GM10847 (cell line): Measurements from ENCODE around the gene HUS1.

Experiments used
- POLR2A ChIP-seq: IDR thresholded peaks from 2 replicates; pipeline ENCODE4 v1.6.1; 2011; ENCODE audit not compliant: insufficient read length; ENCODE audit errors: extremely low read depth

Gene HUS1

GRCh38 chr7:47979145-47979831 is at the start of gene HUS1:
Gene HUS1, minus strand, starts transcription at chr7:47979615. Its CDS starts 96 bp downstream, at chr7:47979519.
- TF ChIP-seq POLR2A = peak; percentile 76

DNA sequence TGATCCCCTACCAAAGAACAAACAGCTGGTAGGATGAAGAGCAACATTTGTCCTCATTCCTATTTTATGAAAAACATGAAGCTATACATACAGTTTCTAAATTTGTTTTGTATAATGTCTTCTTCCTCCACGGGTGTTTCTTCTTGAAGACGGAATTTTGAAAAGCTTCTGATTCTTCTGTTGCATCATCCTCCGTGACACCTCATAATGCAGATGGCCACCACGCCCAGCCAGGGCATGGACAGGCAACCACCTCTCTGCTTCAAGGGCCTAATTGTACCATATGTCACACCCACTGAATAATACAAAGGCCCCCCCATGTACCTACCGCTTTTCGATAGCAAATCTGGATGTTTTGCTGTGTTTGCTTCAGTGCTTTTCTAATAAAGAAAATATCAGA is 49.5 kb upstream of the HUS1 start, which contains the start of gene SUN3:
SUN3 (minus strand) TSS at position 170 of the 400 bp plus-strand sequence; CDS start at position 1, 169 bp downstream.
- TF ChIP-seq POLR2A = no peak

DNA sequence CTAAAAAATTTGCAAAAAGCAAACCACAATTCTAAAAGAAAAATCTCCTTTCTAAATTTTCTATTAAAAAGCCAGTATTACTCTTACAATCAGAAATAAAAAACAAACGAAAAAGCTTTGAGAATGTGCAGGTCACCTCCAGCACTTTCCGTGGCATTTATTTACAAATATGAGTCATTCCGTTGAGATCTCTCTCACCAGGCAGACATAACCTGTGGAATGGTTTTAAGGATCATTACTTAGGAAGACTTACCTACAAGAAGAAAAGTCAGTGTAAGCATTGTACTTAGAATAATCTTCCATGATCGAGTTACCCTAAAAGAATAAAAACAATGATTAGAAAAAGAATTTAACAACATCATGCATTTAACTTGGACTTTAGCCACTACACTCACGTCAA is 46.2 kb upstream of the HUS1 start:
- TF ChIP-seq POLR2A = no peak

DNA sequence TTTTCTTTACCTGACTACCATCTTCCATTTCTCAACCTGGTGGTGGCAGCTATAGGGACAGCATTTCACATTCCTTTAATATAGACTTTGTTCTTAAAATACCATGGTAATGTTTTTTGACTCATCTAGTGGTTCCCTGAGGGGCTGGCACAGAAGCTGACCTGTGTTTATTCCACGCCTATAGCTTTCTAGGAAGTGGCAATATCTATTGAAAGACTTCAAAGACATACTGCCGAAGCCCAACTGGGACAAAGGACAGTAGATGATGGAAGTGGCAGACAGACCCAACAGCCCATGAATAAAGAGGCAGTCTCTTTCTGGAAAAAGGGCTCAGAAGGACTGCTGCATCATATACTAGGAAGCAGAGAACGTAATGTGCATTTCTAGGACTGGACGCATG is 38.3 kb upstream of the HUS1 start:
- TF ChIP-seq POLR2A = no peak

GRCh38 chr7:48016641-48017040 is 37.2 kb upstream of the HUS1 start:
- TF ChIP-seq POLR2A = no peak

DNA sequence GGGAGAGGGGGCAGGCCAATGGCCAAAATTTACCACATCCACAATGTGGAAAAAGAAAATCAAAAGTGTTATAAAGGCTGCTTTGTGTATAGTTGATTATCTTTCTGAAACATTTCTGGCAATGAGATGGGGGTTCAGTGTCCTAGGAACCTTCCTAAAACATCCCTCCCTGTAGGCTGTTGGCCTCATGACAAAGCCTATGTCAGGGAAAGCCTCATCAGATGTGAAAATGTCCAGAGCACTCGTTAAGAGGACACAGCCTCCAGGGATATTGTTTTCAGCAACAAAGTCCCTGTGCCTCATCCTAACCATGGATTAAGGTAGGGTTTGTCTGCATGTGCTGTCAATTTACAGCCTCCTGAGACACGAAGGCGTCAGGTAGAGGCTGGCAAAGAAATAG is 32.5 kb upstream of the HUS1 start:
- TF ChIP-seq POLR2A = no peak

- no peak for TF ChIP-seq POLR2A
Observed at GRCh38 chr7:48011323-48011722, 31.9 kb upstream of the HUS1 start.

- TF ChIP-seq POLR2A = no peak
Observed at GRCh38 chr7:48009954-48010353, 30.5 kb upstream of the HUS1 start.

GRCh38 chr7:48009257-48009656 is 29.8 kb upstream of the HUS1 start:
- TF ChIP-seq POLR2A = no peak

DNA sequence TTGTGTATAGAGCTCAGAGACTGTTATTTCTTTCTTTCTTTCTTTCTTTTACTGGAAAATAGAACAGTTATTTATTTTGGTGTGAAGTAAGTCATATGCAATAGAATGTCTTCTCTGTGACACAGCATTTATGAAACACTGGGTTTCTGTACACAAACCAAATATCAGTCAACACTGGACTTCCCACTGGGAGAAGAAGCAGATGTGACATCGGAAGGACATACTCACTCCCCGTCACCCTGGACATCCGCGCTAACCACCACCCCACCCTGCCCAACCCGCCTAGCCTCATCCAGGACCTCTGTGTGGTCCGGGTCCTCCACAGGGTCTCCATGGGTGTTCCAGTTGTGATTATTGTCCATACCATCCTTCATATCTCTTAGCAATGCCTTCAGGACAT is 27.5 kb upstream of the HUS1 start:
- no peak for TF ChIP-seq POLR2A

DNA sequence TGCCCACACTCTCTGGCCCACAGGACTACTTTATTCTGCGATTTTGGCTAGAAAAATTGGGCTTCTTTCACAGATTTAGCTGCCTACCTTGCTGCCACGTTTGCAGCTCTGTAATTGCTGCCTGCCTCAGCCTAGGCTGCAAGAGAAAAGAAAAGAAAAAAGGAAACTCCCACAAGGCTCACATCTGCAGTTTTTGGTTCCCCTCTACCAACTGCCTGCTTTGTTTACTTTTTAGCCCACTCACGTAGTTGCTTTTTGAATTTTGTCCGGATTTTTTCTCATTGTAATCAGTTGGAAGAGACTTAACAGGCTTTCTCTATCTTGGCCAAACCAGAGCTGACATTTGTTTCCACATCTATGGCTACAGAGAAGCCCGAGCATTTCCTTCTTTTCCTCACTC is 25.2 kb upstream of the HUS1 start:
- no peak for TF ChIP-seq POLR2A

GRCh38 chr7:48004032-48004431 is 24.6 kb upstream of the HUS1 start:
- no peak for TF ChIP-seq POLR2A

DNA sequence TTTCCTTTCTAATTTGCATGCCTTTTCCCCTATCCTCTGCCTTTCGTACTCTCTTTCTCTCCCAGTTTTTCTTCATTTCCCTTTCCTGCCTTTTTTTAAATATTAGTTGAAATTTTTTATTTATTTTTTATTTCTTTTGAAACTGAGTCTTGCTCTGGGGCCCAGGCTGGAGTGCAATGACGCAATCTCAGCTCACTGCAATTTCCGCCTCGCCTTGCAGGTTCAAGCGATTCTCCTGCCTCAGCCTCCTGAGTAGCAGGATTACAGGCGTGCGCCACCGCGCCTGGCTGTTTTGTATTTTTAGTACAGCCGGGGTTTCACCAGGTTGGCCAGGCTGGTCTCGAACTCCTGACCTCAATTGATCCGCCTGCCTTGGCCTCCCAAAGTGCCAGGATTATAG is 20.0 kb upstream of the HUS1 start:
- TF ChIP-seq POLR2A = no peak

DNA sequence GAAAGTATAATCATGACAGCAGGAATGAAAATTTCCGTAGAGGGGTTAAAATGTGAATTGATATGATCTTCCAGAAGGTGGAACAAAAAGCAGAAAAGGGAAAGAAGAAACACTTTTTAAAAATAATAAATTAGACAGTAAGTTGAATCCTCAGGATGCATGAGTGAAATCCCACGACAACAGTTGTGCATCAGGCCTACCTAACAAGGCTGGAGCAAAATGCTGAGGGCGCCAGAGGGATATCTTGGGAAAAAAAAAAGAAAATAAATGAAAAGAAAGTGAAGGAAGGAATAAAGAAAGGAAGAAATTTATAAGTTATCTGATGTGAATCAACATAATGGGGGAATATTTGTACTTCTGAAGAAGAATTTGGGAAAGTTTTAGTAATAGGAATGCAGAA is 13.0 kb upstream of the HUS1 start:
- no peak for TF ChIP-seq POLR2A

DNA sequence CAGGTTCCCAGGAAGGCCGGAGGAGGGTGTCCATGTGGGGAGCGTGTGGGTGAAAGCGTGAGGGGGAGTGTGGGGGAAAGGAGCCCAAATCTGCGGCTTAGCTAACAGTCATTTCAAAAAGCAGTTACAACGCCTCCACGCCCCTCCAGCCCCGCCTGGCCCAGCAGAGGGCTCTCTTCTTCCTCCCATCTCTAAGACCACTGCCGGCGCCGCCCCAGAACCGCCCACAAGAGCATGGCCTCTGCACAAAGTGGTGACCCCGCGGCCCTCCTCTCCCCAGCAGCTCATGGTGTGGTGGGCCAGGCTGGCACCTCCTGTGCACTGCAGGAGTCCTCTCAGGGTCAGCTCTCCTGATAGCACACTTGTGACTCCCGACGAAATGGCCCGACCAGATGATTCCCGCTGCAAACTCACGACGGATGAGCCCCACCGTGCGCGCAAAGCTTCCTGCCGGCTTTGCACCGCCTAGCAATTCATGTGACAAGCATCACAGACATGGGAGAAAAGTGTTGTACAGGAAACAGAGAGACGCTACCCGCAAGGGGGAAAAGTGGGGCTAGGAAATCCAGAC is 12.4 kb upstream of the HUS1 start:
- TF ChIP-seq POLR2A = peak; percentile 51

- TF ChIP-seq POLR2A = no peak
Observed at GRCh38 chr7:47991270-47991669, 11.9 kb upstream of the HUS1 start.

DNA sequence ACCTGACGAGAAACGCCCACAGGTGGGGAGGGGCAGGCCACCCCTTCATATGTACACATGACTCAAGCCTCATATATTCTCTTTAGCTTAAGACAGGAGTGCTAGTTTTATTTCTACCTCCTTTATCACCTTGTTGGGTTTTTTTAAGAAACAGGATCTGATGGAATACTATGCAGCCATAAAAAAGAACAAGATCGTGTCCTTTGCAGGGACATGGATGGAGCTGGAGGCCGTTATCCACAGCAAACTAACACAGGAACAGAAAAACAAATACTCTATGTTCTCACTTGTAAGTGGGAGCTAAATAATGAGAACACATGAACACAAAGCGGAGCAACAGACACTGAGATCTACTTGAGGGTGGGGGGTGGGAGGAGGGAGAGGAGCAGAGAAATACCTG is 11.2 kb upstream of the HUS1 start:
- TF ChIP-seq POLR2A = no peak
